H1 (cell line): ENCODE data around the gene C20orf173. TPM values are rescaled to one million over a fixed set of nuclear protein-coding genes. Genes with fewer than 3 reads are reported as not detected.

Experiments used
- CTCF ChIA-PET: fragments of 300-600 bp; sonication (Branson Sonifier 250); formaldehyde crosslinking; loops from one replicate; lab custom pipeline; 2021; ENCODE audit not compliant: partially characterized antibody; lab: Charles Lee
- POLR2A ChIA-PET: fragments of 300-600 bp; sonication (Branson Sonifier 250); formaldehyde crosslinking; loops from one replicate; lab custom pipeline; 2021; ENCODE audit warnings: inconsistent platforms; ENCODE audit not compliant: partially characterized antibody; lab: Charles Lee
- DNase-seq, 2 experiments: peaks; one replicate each; pipeline versions ENCODE4 v3.0.0 to v3.0.0-alpha.2; 2010 to 2022; ENCODE audit warnings: low spot score in 2 of 2, low read depth in 1 of 2, mixed read lengths in 1 of 2
- FAIRE-seq: peaks from 2 replicates; lab custom pipeline; 2011; peaks lifted over from hg19 to GRCh38; lab: Jason Lieb, UNC
- H2AFZ ChIP-seq: 2 replicates; pipeline ENCODE4 v1.8.1; 2012; ENCODE audit warnings: low read length, inconsistent platforms
- H2AK5ac ChIP-seq: 2 replicates; pipeline ENCODE4 v1.6.1; 2013; ENCODE audit warnings: low read depth, low read length
- H2BK120ac ChIP-seq: replicated peaks from 2 replicates; pipeline ENCODE3; 2013; ENCODE audit warnings: low read depth, low read length, inconsistent platforms
- H2BK12ac ChIP-seq: 2 replicates; pipeline ENCODE4 v1.6.1; 2013; ENCODE audit warnings: low read depth, low read length
- H2BK15ac ChIP-seq: 2 replicates; pipeline ENCODE4 v1.6.1; 2013; ENCODE audit warnings: low read length
- H2BK20ac ChIP-seq: 2 replicates; pipeline ENCODE4 v1.6.1; 2013; ENCODE audit warnings: low read length
- H2BK5ac ChIP-seq: 2 replicates; pipeline ENCODE4 v1.6.1; 2013; ENCODE audit warnings: low read depth, low read length
- H3K14ac ChIP-seq: 2 replicates; pipeline ENCODE4 v1.6.1; 2013; ENCODE audit warnings: inconsistent platforms; ENCODE audit not compliant: insufficient read length
- H3K18ac ChIP-seq: 2 replicates; pipeline ENCODE4 v1.6.1; 2013; ENCODE audit warnings: low read length; ENCODE audit errors: extremely low read depth
- H3K23ac ChIP-seq: 2 replicates; pipeline ENCODE4 v1.6.1; 2013; ENCODE audit warnings: inconsistent platforms; ENCODE audit not compliant: insufficient read length
- H3K23me2 ChIP-seq: 2 replicates; pipeline ENCODE4 v1.6.1; 2013; ENCODE audit warnings: low read depth, low read length
- H3K27ac ChIP-seq: 2 replicates; pipeline ENCODE4 v1.6.1; 2011; ENCODE audit warnings: low read depth, low read length, inconsistent platforms
- H3K27me3 ChIP-seq, 4 experiments: replicated peaks in 1 of 4; 1 replicate in 1 of 4; 2 replicates in 3 of 4; pipeline versions ENCODE4 v1.6.1 to v1.8.1; 2011 to 2013; ENCODE audit warnings: low read length in 3 of 4, mild to moderate bottlenecking in 3 of 4, inconsistent platforms in 2 of 4, mixed read lengths in 2 of 4, moderate library complexity in 1 of 4; ENCODE audit not compliant: control insufficient read depth in 3 of 4, insufficient read depth in 3 of 4; ENCODE audit errors: extremely low read depth in 1 of 4
- H3K36me3 ChIP-seq, 4 experiments: 2 replicates each; pipeline versions ENCODE4 v1.6.1 to v1.8.1; 2011 to 2013; ENCODE audit warnings: mild to moderate bottlenecking in 4 of 4, low read length in 3 of 4, moderate library complexity in 2 of 4, control low read depth in 1 of 4, inconsistent platforms in 1 of 4; ENCODE audit not compliant: insufficient read depth in 4 of 4, control insufficient read depth in 2 of 4
- H3K4ac ChIP-seq: replicated peaks from 2 replicates; pipeline ENCODE3; 2013; ENCODE audit warnings: low read length, low read depth, mixed read lengths, inconsistent platforms; ENCODE audit not compliant: insufficient read length
- H3K4me1 ChIP-seq, 4 experiments: replicated peaks in 1 of 4; 1 replicate in 1 of 4; 2 replicates in 3 of 4; pipeline versions ENCODE4 v1.6.1 to v1.8.1; 2011 to 2013; ENCODE audit warnings: low read length in 3 of 4, inconsistent platforms in 2 of 4, mixed read lengths in 1 of 4; ENCODE audit not compliant: insufficient read depth in 4 of 4, control insufficient read depth in 3 of 4
- H3K4me2 ChIP-seq, 2 experiments: 2 replicates each; pipeline versions ENCODE4 v1.6.1 to v1.8.1; 2011 to 2013; ENCODE audit warnings: low read depth in 2 of 2, low read length in 2 of 2, control low read depth in 1 of 2, inconsistent platforms in 1 of 2, mild to moderate bottlenecking in 1 of 2; ENCODE audit not compliant: insufficient read depth in 1 of 2
- H3K4me3 ChIP-seq, 4 experiments: fragments of 200-600, 300-600 bp in 1 of 4; sonication (generic), shearing (Covaris generic), sonication (Bioruptor Twin) in 1 of 4; 2 replicates each; pipeline versions ENCODE4 v1.5.1 to v1.8.1; 2011 to 2016; ENCODE audit warnings: low read length in 4 of 4, low read depth in 3 of 4, control low read depth in 2 of 4, inconsistent platforms in 2 of 4, mild to moderate bottlenecking in 2 of 4, mixed read lengths in 1 of 4, moderate library complexity in 1 of 4; ENCODE audit not compliant: insufficient read depth in 2 of 4; ENCODE audit errors: extremely low read depth in 1 of 4
- H3K56ac ChIP-seq: replicated peaks from 2 replicates; pipeline ENCODE3; 2013; ENCODE audit warnings: low read depth, mild to moderate bottlenecking, mixed read lengths, low read length, inconsistent platforms; ENCODE audit not compliant: insufficient read length
- H3K79me1 ChIP-seq: 2 replicates; pipeline ENCODE4 v1.6.1; 2013; ENCODE audit warnings: low read depth, low read length, control low read depth
- H3K79me2 ChIP-seq, 2 experiments: 2 replicates each; pipeline versions ENCODE4 v1.6.1 to v1.8.1; 2012 to 2013; ENCODE audit warnings: low read length in 2 of 2, mild to moderate bottlenecking in 2 of 2, inconsistent platforms in 1 of 2; ENCODE audit not compliant: insufficient read depth in 2 of 2, control insufficient read depth in 1 of 2
- H3K9ac ChIP-seq, 4 experiments: replicated peaks in 1 of 4; 1 replicate in 1 of 4; 2 replicates in 3 of 4; pipeline versions ENCODE4 v1.6.1 to v1.8.1; 2011 to 2013; ENCODE audit warnings: low read depth in 3 of 4, low read length in 3 of 4, control low read depth in 2 of 4, mild to moderate bottlenecking in 2 of 4, moderate library complexity in 2 of 4, inconsistent platforms in 1 of 4; ENCODE audit errors: extremely low read depth in 1 of 4
- H3K9me3 ChIP-seq, 2 experiments: 2 replicates each; pipeline versions ENCODE4 v1.6.1 to v1.8.1; 2012 to 2013; ENCODE audit warnings: mild to moderate bottlenecking in 2 of 2, moderate library complexity in 2 of 2, control low read depth in 1 of 2, inconsistent platforms in 1 of 2, low read depth in 1 of 2, low read length in 1 of 2, mixed read lengths in 1 of 2; ENCODE audit not compliant: insufficient read depth in 2 of 2
- H4K20me1 ChIP-seq, 2 experiments: replicated peaks in 1 of 2; 2 replicates each; pipeline versions ENCODE3 to v1.8.1; 2011 to 2013; ENCODE audit warnings: inconsistent platforms in 2 of 2, low read length in 2 of 2, mild to moderate bottlenecking in 1 of 2; ENCODE audit not compliant: insufficient read depth in 2 of 2, control insufficient read depth in 1 of 2
- H4K5ac ChIP-seq: 2 replicates; pipeline ENCODE4 v1.6.1; 2013; ENCODE audit warnings: low read length, low read depth, mixed read lengths, inconsistent platforms; ENCODE audit not compliant: insufficient read length
- H4K8ac ChIP-seq: 2 replicates; pipeline ENCODE4 v1.8.0; 2013; ENCODE audit warnings: mild to moderate bottlenecking, moderate library complexity, low read length, inconsistent platforms; ENCODE audit not compliant: insufficient read depth; ENCODE audit errors: extremely low read depth
- H4K91ac ChIP-seq: replicated peaks from 2 replicates; pipeline ENCODE3; 2013; ENCODE audit warnings: low read length, mixed read lengths, inconsistent platforms; ENCODE audit not compliant: insufficient read length
- ASH2L ChIP-seq: fragments of 200-600, 300-600 bp; sonication (generic); IDR thresholded peaks from one replicate; pipeline ENCODE4 v1.7.1; 2017; ENCODE audit warnings: low read length
- BCL11A ChIP-seq, 2 experiments: IDR thresholded peaks; one replicate each; pipeline ENCODE4 v1.6.1; 2011; ENCODE audit warnings: low read depth in 2 of 2, low read length in 2 of 2, mild to moderate bottlenecking in 2 of 2
- CEBPB ChIP-seq: IDR thresholded peaks from 2 replicates; pipeline ENCODE4 v1.6.1; 2012; ENCODE audit warnings: low read depth, low read length
- EZH2 ChIP-seq: fragments of 200-600 bp; sonication (generic); IDR thresholded peaks from 2 replicates; pipeline ENCODE4 v1.7.1; 2012; ENCODE audit warnings: low read depth, mild to moderate bottlenecking, moderate library complexity, low read length, inconsistent platforms; ENCODE audit not compliant: severe bottlenecking
- JUND ChIP-seq: IDR thresholded peaks from 2 replicates; pipeline ENCODE4 v1.6.1; 2011; ENCODE audit warnings: mild to moderate bottlenecking, improper control_type of control experiment, low read length
- KDM1A ChIP-seq: fragments of 200-600, 300-600 bp; sonication (generic); IDR thresholded peaks from 2 replicates; pipeline ENCODE4 v1.7.1; 2016; ENCODE audit warnings: mild to moderate bottlenecking, low read length, borderline replicate concordance
- KDM4A ChIP-seq: IDR thresholded peaks from one replicate; pipeline ENCODE4 v1.7.1; 2012; ENCODE audit warnings: low read depth, mild to moderate bottlenecking, moderate library complexity, low read length, inconsistent platforms; ENCODE audit not compliant: severe bottlenecking
- KDM5A ChIP-seq: fragments of 200-600 bp; IDR thresholded peaks from 2 replicates; pipeline ENCODE4 v1.7.1; 2012; ENCODE audit warnings: mild to moderate bottlenecking, low read length, inconsistent platforms, mixed read lengths
- SAP30 ChIP-seq: fragments of 300-600 bp; sonication (generic); IDR thresholded peaks from 2 replicates; pipeline ENCODE4 v1.7.1; 2012; ENCODE audit warnings: low read length, moderate library complexity, mild to moderate bottlenecking, inconsistent platforms; ENCODE audit not compliant: insufficient read depth, insufficient replicate concordance
- SIN3A ChIP-seq, 2 experiments: IDR thresholded peaks in 1 of 2; conservative IDR thresholded peaks in 1 of 2; 2 replicates each; pipeline ENCODE4 v1.6.1; 2011 to 2012; ENCODE audit warnings: low read length in 2 of 2, improper control_type of control experiment in 1 of 2, low read depth in 1 of 2, mild to moderate bottlenecking in 1 of 2
- TCF12 ChIP-seq: IDR thresholded peaks from 2 replicates; pipeline ENCODE4 v1.6.1; 2011; ENCODE audit warnings: low read depth, mild to moderate bottlenecking, low read length
- WGBS, 2 experiments: shearing (Covaris generic) in 1 of 2; methylation state at CpG; one replicate each; pipeline versions ENCODE4 v1.1.6 to v1.1.7; 2013 to 2015; ENCODE audit warnings: low lambda C conversion rate in 2 of 2, mixed read lengths in 2 of 2, inconsistent platforms in 1 of 2, low coverage in 1 of 2, missing lambda C conversion rate in 1 of 2; ENCODE audit not compliant: insufficient replicate concordance in 2 of 2, insufficient coverage in 1 of 2, insufficient read length in 1 of 2; ENCODE audit errors: extremely low coverage in 1 of 2, missing lambda C conversion rate in 1 of 2; 5-methylcytosine and 5-hydroxymethylcytosine counted together
- polyA plus RNA-seq, 7 experiments: library from polyadenylated mRNA; depleted of rRNA in 3 of 7; stranded (reverse) in 5 of 7; unstranded in 2 of 7; fragments of >200 nt in 5 of 7; fragments of 200-250 nt in 2 of 7; gene quantifications; 1 replicate in 5 of 7; 2 replicates in 1 of 7; 4 replicates in 1 of 7; pipeline versions ENCODE4 v1.2.1 to v1.2.3, GENCODE V29; 2011 to 2013; ENCODE audit warnings: missing spikeins in 2 of 7, mixed read lengths in 2 of 7
- total RNA-seq: library from RNA; stranded (reverse); fragmentation: NEBNext Ultra II Directional; extraction: Animal tissue kit (Norgen Biotek cat#: 25700); gene quantifications from 2 replicates; pipeline ENCODE4 v1.2.1, GENCODE V29; 2021
- TF ChIP-seq, protein P1 (sequence below), 3 experiments: IDR thresholded peaks; 1 replicate in 2 of 3; 2 replicates in 1 of 3; pipeline versions ENCODE4 v1.5.1 to v1.6.1; 2011; ENCODE audit warnings: low read length in 3 of 3, mild to moderate bottlenecking in 3 of 3, inconsistent platforms in 2 of 3, low read depth in 1 of 3, moderate library complexity in 1 of 3; ENCODE audit not compliant: insufficient read depth in 1 of 3; ENCODE audit errors: control extremely low read depth in 1 of 3

C20orf173 gene
- total and polyA plus RNA-seq, 2 of the 8 experiments (the other 6 are each of a cell fraction or from before 2014, with no cell fraction given), result not detected

DNA sequence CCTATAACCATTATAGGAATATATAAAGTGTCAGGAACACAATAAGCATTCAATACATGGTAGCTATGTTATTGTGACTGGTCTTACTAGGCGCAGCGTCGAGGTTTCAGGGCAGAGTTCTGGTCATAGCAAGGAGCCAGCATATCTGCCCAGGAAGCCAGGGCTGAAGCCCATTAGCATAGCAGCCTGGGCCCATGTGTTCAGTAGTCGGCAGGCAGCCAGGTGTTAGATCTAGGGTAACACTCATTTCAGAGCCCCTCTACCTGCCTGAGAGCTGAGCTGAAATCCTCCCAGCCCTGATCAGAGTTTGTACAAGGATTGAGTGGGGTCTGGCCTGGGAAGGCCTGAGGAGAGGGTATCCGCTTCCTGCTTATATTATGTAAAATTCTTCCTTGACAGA, 32.1 kb downstream of the C20orf173 start:
- Histone ChIP-seq H3K36me3 (peaks cover 30 to 72% (median 62%) of the 10 kb centered on the region in 4 experiments), H3K23me2 (no peaks in the 10 kb centered on the region), H3K4me2 (no peak overlapping the region), H2BK20ac (no peak overlapping the region), H2BK5ac (no peak overlapping the region), H3K4me3 (no peak overlapping the region), H2BK15ac (no peak overlapping the region), H3K79me1 (no peaks in the 10 kb centered on the region), H3K4ac (no peak overlapping the region), H4K8ac (no peak overlapping the region), H3K18ac (no peak overlapping the region), H2BK120ac (no peak overlapping the region), H2BK12ac (no peak overlapping the region), H2AK5ac (no peak overlapping the region), H4K91ac (no peak overlapping the region), H3K9ac (no peak overlapping the region), H4K20me1 (peaks cover 0 to 2% of the 10 kb centered on the region in 2 experiments), H3K14ac (no peak overlapping the region), H3K79me2 (no peaks in the 10 kb centered on the region), H3K56ac (no peak overlapping the region), H3K23ac (no peak overlapping the region), H2AFZ (no peak overlapping the region), H3K27me3 (no peaks in the 10 kb centered on the region), H3K27ac (no peak overlapping the region), H4K5ac (no peak overlapping the region), H3K4me1 (no peaks in the 10 kb centered on the region), H3K9me3 (no peaks in the 10 kb centered on the region)
- WGBS, 2 experiments, result 95% methylated on average over 5 of the region's 5 CpGs; no CpG with 5 or more reads in 1 of the 2 experiments
- FAIRE-seq, result no peak
- no peak for DNase-seq
- ChIA-PET POLR2A (no interaction called here), CTCF (interaction anchor here (0.9 to 4.1 kb wide), 5 partner anchors 10 to 41 kb away, joined by 3 to 25 read pairs (median 10); no protein-coding TSS in a partner anchor)
- TF ChIP-seq ASH2L (no peak), SAP30 (no peak), KDM5A (no peak), CEBPB (no peak), KDM1A (no peak), EZH2 (no peak), KDM4A (no peak), TCF12 (no peak), JUND (no peak), BCL11A (IDR thresholded peaks at IDR 0.05; ENCODE audit: low read depth in 2 of 2, low read length in 2 of 2) (no peak), SIN3A (conservative IDR thresholded peaks at IDR 0.05 in 1 of 2, IDR thresholded peaks at IDR 0.05 in 1 of 2; ENCODE audit: low read depth in 1 of 2, low read length in 2 of 2) (no peak)
- TF ChIP-seq, protein P1, sequence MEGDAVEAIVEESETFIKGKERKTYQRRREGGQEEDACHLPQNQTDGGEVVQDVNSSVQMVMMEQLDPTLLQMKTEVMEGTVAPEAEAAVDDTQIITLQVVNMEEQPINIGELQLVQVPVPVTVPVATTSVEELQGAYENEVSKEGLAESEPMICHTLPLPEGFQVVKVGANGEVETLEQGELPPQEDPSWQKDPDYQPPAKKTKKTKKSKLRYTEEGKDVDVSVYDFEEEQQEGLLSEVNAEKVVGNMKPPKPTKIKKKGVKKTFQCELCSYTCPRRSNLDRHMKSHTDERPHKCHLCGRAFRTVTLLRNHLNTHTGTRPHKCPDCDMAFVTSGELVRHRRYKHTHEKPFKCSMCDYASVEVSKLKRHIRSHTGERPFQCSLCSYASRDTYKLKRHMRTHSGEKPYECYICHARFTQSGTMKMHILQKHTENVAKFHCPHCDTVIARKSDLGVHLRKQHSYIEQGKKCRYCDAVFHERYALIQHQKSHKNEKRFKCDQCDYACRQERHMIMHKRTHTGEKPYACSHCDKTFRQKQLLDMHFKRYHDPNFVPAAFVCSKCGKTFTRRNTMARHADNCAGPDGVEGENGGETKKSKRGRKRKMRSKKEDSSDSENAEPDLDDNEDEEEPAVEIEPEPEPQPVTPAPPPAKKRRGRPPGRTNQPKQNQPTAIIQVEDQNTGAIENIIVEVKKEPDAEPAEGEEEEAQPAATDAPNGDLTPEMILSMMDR (IDR thresholded peaks at IDR 0.05; ENCODE audit: control extremely low read depth in 1 of 3, insufficient read depth in 1 of 3, low read depth in 1 of 3, low read length in 3 of 3), result no peak
